HG03159 (cell line): ENCODE data around the gene KDM5B.

Source experiments
- ATAC-seq: cut with Tn5 transposase; IDR thresholded peaks from one replicate; pipeline ENCODE4 v1.9.1; 2021; ENCODE audit warnings: mild to moderate bottlenecking, moderate library complexity; ENCODE audit not compliant: unreplicated experiment

Gene KDM5B

GRCh38 chr1:202688401-202688800 is 119.8 kb downstream of the KDM5B start:
- no peak for ATAC-seq

DNA sequence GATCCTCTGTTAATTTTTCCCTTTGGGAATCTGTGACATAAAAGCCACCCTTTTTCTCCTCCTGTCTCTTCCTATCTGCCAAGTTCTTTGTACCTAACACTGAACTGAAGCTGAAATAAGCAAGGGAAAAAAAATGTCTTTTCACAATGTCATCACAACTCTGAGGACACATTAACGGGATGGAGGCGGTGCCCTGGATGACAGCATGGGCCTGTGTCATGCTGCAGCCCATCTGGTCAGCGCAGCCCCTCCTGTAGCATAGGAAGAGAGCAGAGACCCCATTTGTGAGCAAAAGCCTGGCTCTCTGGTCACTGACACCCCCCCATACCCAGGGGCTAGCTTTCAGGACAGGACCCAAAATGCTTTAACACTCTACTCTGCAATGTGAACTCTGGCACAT is 120.4 kb downstream of the KDM5B start:
- ATAC-seq = no peak

DNA sequence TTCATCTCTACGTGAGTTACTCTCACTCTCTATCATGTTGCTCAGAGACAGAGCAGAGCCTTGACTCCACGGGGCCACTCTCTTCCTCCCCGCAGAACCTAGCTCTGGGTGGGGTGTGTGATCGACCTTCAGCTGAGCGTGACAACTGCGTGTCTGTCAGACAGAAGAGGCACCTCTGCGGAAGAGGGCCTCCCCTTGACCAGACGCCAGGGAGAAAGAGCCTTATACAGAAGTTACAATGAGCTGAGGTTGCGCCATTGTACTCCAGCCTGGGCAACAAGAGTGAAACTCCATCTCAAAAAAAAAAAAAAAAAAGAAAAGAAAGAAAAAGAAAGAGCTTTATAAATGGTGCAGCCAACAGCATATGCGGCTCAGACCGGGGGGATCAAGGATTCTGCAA is 120.9 kb downstream of the KDM5B start:
- no peak for ATAC-seq

GRCh38 chr1:202685641-202686040 is 122.6 kb downstream of the KDM5B start:
- no peak for ATAC-seq

- ATAC-seq = no peak
Observed at GRCh38 chr1:202684716-202685115, 123.5 kb downstream of the KDM5B start.

GRCh38 chr1:202683029-202683428 is 125.2 kb downstream of the KDM5B start:
- ATAC-seq = no peak

DNA sequence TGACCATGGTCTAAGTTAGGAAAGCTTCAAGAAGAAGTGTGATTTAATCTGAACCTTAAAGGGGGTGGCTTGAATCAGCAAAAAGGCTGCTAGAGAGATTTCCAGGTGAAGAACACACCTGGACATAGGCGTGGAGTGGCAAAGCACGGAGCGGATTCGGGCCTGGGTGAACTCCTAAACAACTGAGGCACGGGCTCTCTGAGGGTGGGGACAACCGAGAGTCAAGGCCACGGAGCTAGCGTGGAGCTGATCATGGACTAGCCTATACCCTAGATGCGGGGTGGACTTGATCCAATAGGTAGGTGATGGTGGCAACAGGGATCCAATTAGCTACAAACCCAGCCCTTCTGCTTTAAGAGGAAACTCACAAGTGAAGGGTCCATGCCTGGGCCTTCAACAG is 125.7 kb downstream of the KDM5B start:
- ATAC-seq = no peak

- no peak for ATAC-seq
Observed at GRCh38 chr1:202681736-202682420, 126.3 kb downstream of the KDM5B start.

- no peak for ATAC-seq
Observed at GRCh38 chr1:202680586-202681352, 127.5 kb downstream of the KDM5B start.

GRCh38 chr1:202679406-202680177 is 128.6 kb downstream of the KDM5B start:
- ATAC-seq = no peak

DNA sequence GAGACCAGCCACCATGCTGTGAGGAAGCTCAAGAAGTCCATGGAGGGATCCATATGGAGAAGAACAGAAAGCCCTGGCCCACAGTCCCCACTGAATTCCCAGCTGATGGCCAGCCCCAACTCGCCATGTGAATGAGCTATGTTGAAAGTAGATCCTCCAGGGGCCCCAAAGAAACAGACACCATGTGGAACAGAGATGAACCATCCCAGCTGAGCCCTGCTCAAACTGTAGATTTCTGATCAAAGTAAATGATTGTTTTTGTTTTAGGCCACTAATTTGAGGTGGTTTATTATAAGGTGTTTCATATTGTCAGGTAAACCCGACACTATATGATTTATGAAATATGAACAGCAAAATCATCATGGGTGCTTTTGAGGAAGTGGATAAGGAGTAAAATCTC is 130.8 kb downstream of the KDM5B start:
- ATAC-seq = no peak
